SJSA1 (cell line): ENCODE data around the gene CHD2. TPM values are rescaled to one million over a fixed set of nuclear protein-coding genes. Genes with fewer than 3 reads are reported as not detected.
A peak's percentile ranks its signal among the peaks of the same experiment; 100 is the strongest.

Source experiments
- DNase-seq, 2 experiments: peaks; one replicate each; pipeline ENCODE4 v3.0.0-alpha.2; 2015 to 2020; ENCODE audit warnings: low spot score in 2 of 2, low read depth in 1 of 2
- H3K27ac ChIP-seq: fragments of 250-450 bp; sonication (Bioruptor Pico); 2 replicates; pipeline ENCODE4 v1.5.1; 2020; ENCODE audit warnings: mild to moderate bottlenecking, moderate library complexity
- H3K27me3 ChIP-seq: fragments of 250-450 bp; sonication (Bioruptor Pico); replicated peaks from 2 replicates; pipeline ENCODE4 v1.5.1; 2020; ENCODE audit warnings: mild to moderate bottlenecking, moderate library complexity
- H3K36me3 ChIP-seq: fragments of 250-450 bp; sonication (Bioruptor Pico); 2 replicates; pipeline ENCODE4 v1.5.1; 2020; ENCODE audit warnings: mild to moderate bottlenecking
- H3K4me1 ChIP-seq: fragments of 250-450 bp; sonication (Bioruptor Pico); replicated peaks from 2 replicates; pipeline ENCODE4 v1.6.1; 2021; ENCODE audit warnings: mild to moderate bottlenecking
- H3K4me3 ChIP-seq: fragments of 250-450 bp; sonication (Bioruptor Pico); 2 replicates; pipeline ENCODE4 v1.5.1; 2020; ENCODE audit warnings: mild to moderate bottlenecking
- H3K9me3 ChIP-seq: fragments of 250-450 bp; sonication (Bioruptor Pico); replicated peaks from 2 replicates; pipeline ENCODE4 v1.5.1; 2020; ENCODE audit warnings: mild to moderate bottlenecking
- total RNA-seq: library from RNA; depleted of rRNA; stranded (reverse); fragments of >200 nt; shearing (Covaris generic); gene quantifications from 2 replicates; pipeline ENCODE4 v1.2.3, GENCODE V29; 2014; rRNA removed

Gene CHD2
- total RNA-seq, 1 experiment from 2014 or later: 37.6 TPM

GRCh38 chr15:93072411-93073394 is 172.6 kb downstream of the CHD2 start:
- DNase-seq: peak; percentile 67 to 83
- H3K27me3 ChIP-seq: no peaks in the 10 kb centered on the region; the same call in 1 of the 2 replicates

GRCh38 chr15:93073465-93073952 is 173.4 kb downstream of the CHD2 start:
- Histone ChIP-seq H3K27ac (no peak overlapping the region), H3K4me1 (peaks cover 21% of the 10 kb centered on the region)

More at GRCh38 chr15:93072411-93073394, 172.6 kb downstream of the CHD2 start:
- no peaks in the 10 kb centered on the region; the same call in 1 of the 2 replicates for H3K9me3 ChIP-seq
- 0 out of 2 replicates have a peak, but pooled peaks cover 4% of the 10 kb centered on the region for H3K36me3 ChIP-seq
- H3K27ac ChIP-seq: peak overlapping the region; percentile 1; the same call in 1 of the 2 replicates
- H3K4me3 ChIP-seq: peak overlapping the region; percentile 58
- H3K4me1 ChIP-seq: peaks cover 21% of the 10 kb centered on the region

GRCh38 chr15:93074599-93074998 is 174.5 kb downstream of the CHD2 start:
- H3K36me3 ChIP-seq: 0 out of 2 replicates have a peak, but pooled peaks cover 4% of the 10 kb centered on the region
- H3K27me3 ChIP-seq: peaks cover 9% of the 10 kb centered on the region
- H3K27ac ChIP-seq: no peak overlapping the region
- H3K9me3 ChIP-seq: no peaks in the 10 kb centered on the region; the same call in 1 of the 2 replicates
- H3K4me3 ChIP-seq: no peak overlapping the region
- DNase-seq: no peak
- H3K4me1 ChIP-seq: peaks cover 21% of the 10 kb centered on the region

More at GRCh38 chr15:93073465-93073952, 173.4 kb downstream of the CHD2 start:
- Histone ChIP-seq H3K9me3 (no peaks in the 10 kb centered on the region; the same call in 1 of the 2 replicates), H3K27me3 (peaks cover 3% of the 10 kb centered on the region), H3K4me3 (peak overlapping the region; percentile 58), H3K36me3 (0 out of 2 replicates have a peak, but pooled peaks cover 4% of the 10 kb centered on the region)
- no peak for DNase-seq

- H3K27me3 ChIP-seq: peaks cover 14% of the 10 kb centered on the region
- H3K4me1 ChIP-seq: peaks cover 21% of the 10 kb centered on the region
- no peaks in the 10 kb centered on the region for H3K9me3 ChIP-seq
- no peak for DNase-seq
- H3K27ac ChIP-seq: no peak overlapping the region
- 0 out of 2 replicates have a peak, but pooled peaks cover 4% of the 10 kb centered on the region for H3K36me3 ChIP-seq
- H3K4me3 ChIP-seq: no peak overlapping the region
Observed at GRCh38 chr15:93076217-93076616, 176.1 kb downstream of the CHD2 start.

GRCh38 chr15:93076875-93077274 is 176.8 kb downstream of the CHD2 start:
- no peak overlapping the region for H3K4me3 ChIP-seq
- peaks cover 15% of the 10 kb centered on the region for H3K4me1 ChIP-seq
- no peak for DNase-seq
- no peaks in the 10 kb centered on the region for H3K9me3 ChIP-seq
- H3K36me3 ChIP-seq: 0 out of 2 replicates have a peak, but pooled peaks cover 4% of the 10 kb centered on the region
- peaks cover 17% of the 10 kb centered on the region for H3K27me3 ChIP-seq
- H3K27ac ChIP-seq: no peak overlapping the region

Other genes with a start within 250 kb of the CHD2 start
- 0.05 TPM in 1 of 2 replicates, not detected in the other for gene FAM174B, start 244.5 kb upstream of the CHD2 start, total RNA-seq
- 3.6 and 4.0 TPM in 2 replicates for gene RGMA, start 188.9 kb downstream of the CHD2 start, total RNA-seq